Skin of body (tissue), 2 donors: ENCODE data around the gene C19orf81. TPM values are rescaled to one million over a fixed set of nuclear protein-coding genes. Genes with fewer than 3 reads are reported as not detected.

Experiments used
- DNase-seq: peaks from one replicate; lab custom pipeline; 2025; lab: John Stamatoyannopoulos, UW
- total RNA-seq: library from RNA; depleted of rRNA; stranded (reverse); fragments of >200 nt; gene quantifications from one replicate; pipeline ENCODE4 v1.2.3, GENCODE V29; 2014

The C19orf81 gene
- total RNA-seq, 1 donor from 2014 or later, result not detected

DNA sequence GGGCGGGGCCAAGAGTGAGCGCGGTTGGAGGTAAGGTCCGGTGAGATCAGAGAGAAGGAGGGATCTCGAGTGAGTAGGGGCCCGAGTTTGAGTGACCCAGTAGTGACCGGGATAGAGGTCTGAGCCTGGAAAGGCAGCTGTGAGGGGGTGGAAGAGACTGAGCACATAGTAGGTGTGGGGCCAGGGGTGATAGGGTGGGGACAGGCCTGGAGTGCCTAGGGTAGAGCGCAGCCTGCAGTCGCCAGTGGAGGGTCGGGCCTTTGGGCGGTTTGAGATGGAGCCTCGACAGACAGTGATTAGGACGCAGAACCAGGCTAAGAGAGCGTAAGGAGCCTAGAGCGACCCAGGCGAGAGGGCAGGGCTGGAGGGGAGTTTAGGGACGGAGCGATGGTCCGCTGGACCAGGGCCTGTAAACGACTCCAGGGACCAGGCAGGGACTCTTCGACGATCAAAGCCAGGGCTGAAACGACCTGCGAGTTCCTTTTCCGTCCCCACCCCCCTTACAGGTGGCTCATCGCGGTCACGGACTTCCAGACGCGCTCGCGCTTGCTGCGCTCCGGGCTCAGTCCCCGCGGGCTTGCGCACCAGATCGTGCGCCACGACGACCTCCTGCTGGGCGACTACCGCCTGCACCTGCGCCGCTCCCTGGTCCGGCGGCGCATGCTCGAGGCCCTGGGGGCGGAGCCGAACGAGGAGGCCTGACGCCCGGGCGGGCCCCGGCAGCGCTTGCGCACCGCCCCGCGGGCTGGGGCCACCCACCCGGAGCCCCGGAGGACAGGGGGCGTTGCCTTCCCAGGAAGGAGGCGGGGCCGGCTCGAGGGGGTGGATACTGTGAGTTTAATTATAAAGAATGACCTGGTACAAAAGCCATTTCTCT is 9.4 kb downstream of the C19orf81 start:
- DNase-seq, result peak; percentile 16

DNA sequence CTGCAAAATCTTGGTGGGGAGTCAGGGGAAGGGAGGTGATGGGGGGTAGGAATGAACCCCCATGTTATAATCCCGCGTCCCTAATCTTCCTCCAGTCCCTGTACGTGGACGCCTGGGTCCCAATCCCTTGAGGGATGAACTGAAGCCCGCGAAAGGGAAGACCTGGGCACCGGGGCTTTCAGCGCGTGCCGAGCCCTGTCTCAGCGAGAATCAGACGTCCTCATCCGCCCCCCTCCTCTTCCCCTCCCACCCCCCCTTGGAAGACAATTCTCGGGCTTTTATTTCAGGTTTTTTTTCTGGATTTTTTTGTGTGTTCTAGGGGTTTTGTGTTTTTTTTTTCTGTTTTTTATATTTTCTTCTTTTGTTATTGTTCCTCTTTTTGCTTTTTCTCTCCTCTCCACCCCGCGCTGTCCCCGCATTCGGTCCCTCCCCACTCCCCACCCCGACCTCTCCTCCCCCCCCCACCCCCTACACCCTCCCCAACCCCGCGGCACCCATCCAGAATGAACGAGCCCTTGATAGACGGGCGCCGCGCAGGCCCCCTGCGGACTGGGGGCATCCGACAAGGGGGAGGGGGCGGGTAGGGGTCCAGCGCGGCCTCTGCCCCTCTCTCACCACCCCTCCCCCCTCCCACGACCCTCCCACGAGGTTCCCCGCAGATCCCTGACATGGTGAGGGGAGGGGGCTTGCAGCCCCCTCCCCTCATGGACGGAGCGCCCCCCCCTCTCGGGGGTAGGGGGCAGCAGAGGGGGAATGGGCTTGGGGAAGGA is 10.3 kb downstream of the C19orf81 start:
- DNase-seq, result no peak

DNA sequence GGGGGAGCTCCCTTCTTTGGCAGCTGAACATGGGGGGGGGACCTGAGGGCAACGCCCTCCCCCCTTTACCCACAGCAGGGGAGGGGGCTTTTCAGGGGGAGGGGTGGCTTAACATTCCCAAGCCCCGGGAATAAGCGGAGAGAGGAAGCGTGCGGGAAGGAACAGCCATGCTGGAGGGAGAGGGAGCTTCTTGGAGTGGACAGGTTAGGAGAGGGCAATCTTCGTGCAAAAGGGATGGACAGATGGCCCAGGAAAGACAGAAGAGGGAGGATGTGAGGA is 10.8 kb downstream of the C19orf81 start:
- DNase-seq, result no peak

DNA sequence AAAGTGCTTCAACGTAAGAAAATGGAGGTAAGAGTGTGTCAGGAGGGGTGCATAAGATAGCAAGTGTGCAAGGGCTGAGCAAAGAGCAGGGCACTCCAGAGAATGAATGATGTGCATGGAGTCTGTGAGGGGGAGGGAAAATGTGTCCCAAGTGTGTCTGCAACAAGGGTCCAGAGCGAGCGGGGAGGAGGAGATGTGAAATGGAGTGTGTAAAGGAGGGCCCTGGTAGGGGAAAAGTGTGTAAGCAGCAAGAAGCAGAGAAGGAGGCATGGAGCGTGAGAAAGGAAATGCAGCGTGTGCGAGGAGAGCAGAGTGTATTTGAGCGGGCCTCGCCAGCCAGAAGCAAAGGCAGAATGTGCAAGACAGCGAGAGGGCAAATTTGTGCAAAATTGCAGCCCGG is 11.8 kb downstream of the C19orf81 start:
- no peak for DNase-seq

DNA sequence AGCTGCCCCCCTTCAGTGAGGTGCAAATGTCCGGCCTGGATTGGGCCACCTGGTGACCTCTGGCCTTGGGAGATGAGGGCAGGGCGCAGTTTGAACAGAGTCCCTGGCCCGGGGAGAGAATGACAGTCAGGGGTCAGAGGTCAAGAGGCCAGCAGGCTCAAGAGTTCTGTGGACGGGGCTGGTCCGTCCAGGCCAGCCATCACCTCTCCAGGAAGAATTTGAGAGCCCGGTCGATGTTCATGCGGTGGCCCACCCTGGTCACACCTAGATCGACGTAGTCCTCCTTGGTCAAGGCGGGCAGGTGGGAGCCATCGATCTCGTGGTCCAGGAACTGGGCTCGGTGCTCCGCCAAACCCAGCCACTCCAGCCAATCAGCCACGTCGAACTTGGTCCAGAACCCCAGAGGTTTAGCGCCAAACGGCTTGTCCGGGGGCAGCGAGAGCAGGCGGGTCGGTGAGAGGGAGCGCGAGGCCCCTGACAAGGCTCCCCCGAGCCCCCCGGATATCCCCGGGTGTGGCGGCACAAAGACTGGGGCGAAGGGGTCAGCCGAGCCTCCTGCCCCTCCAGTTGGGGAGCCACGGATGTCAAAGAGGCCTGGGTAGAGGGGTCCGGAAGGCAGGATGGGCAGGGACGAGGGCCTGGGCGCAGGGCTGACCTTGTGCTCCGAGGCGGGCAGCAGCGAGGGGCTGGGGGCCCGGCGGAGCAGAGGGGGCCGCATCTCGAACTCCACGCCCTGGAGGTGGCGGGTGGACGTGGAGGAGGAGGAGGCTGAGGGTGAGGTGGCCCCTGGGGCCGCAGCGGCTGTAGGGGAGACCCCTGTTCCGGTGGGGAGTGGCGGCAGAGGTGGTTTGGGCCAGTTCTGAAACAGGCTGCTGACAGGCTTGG is 12.8 kb downstream of the C19orf81 start:
- no peak for DNase-seq

DNA sequence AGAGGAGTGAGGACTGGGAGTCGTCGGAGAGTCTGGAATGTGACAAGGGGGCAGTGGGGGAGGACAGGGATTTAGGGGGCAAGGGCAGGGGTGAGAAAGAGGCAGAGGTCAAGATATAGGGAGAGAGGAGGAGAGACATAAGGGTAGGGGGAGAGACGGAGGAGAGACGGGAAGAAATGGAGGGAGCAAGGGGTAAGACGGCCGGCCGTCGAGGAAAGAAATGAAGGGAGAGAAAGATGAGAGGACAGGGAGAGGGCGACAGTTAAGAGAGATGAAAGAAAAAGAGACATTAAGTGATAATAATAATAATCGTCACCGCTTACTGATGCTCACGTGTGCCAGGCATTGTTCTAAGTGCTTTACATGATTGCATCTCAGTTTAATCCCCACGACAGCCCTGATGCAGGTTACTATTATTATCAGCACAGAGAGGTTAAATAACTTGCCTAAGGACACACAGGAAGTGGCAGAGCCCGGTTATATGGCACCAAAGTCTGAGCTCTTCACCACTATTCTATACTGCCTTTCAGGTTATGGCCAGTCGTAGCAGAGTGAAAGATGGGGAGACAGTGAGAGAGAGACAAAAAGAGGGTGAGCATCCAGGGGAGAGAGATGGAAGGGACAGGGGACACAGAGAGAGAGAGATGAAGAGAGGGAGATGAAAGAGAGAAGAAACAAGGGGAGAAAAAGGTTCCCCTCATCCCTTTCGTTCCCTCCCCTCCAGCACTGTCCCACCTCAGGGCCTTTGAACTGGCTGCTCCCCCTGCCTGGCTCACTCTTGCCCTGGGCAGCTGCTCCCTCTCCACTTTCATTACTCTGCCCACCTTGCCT is 13.6 kb downstream of the C19orf81 start:
- DNase-seq, result no peak

DNA sequence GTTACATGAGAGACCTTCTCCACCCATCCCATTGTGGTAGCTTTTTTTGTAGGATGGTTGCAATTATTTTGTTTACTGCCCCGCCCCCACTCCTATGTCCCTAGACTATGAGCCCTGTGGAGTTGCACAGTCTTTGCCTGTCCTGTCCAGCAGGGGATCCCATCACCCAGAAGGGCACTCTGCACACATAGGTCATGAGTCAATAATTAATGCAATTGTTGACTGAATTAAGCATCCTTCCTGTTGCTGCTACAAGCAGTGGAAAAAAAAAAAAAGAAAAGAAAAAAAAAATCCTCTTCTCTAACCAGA is 14.2 kb downstream of the C19orf81 start:
- no peak for DNase-seq

DNA sequence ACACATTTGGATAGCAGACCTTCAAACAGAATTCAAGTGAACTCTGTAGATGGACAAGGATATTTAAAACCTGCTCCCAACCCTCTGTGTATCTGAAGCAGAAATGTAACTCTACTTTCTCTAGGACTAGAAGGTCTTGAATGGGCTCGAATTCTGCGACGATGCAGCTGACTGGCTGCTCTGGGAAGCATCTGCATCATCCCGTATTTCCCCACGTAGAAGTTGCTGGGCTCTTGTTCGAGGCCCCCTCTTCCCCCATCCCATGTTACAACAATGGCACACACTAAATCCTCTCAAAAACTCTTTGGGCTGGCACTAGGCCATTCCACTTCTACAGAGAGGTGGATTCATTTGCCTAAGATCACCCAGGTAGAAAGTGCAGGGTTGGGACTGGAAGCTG is 15.0 kb downstream of the C19orf81 start:
- no peak for DNase-seq

DNA sequence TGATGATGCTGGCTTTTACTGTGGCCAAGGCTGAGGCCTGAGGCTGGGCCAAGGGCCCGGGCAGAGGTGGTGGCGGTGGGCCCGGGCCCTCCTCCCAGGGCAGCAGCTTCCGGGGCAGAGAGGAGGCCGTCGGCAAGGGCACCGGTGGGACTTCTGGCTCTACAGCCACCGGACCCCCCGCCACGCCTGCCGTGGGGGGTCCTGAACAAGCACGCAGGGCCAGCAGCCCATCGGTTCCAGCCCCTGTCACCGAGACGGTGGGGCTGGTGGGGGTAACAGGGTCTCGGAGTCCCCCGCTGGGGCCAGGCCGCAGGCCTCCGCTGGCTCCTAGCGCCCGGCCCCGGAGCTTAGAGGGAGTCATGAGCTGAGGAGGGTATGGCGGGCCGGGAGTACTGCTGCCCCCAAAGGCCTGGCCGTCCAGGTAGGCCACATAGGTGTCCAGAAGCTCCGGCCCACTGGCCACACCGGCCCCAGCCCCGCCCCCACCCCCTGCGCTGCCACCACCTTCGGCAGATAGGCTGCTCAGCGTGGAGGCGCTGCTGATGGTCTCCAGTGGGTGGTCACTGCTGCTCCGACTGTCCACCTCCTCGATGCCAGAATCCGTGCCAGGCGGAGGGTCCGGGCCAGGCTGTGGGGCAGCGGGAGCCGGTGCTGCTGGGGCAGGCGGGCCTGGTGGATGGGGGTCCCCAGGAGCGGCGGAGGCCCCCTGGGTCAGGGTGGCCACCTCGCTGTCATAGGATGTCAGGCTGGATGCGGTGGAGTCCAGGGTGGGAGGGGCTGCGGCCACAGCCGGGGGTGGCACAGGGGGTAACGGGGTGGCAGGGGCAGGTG is 17.3 kb downstream of the C19orf81 start:
- DNase-seq, result no peak

DNA sequence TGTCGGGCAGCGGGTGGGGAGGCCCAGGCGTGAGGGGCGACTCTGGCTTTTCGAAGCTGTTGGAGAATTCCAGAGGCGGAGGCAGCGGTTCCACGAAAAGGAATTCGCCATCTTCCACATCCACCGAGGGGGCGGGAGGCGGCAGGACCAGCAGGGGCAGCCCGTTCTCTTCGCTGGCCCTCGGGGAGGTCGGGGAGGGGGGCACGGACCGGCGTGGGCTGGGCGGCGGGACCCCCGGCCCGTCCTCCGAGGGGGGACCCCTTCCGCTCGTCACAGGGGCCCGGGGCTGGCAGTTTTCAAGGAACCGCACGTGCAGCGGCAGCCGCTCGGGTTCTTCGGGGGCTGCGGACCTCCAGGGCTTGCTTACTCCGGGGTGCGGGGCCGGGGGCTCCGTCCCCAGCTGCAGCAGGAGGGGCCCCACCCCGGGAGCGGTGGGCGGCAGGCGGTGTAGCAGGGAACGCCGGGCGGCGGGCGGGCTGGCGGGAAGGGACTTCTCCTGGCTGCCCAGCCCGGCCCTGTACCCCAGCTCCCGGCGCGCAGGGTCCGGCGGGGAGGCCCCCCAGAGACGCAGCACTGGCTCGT is 18.0 kb downstream of the C19orf81 start:
- no peak for DNase-seq

DNA sequence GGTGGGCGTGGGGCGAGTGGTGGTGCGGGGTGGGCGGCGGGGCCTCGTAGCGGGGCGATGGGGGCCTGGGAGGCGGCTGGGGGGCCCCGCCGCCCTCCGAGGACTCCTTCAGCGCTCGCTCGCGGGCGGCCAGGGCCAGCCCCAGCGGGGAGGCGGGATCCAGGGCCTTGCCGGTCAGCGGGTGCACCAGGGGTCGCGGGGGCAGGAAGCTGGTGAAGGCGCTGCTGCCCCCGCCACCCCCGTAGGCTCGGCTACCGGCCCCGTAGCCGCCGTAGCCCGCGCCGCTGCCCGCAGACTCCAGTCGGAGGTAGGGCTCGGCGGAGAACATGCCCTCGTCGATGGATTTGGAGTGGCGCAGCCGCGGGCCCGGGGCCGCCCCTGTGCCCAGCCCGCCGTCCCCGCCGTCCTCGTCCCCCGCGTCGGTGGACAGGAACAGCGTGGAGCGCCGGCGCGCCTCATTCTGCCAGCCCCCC is 18.6 kb downstream of the C19orf81 start:
- no peak for DNase-seq

DNA sequence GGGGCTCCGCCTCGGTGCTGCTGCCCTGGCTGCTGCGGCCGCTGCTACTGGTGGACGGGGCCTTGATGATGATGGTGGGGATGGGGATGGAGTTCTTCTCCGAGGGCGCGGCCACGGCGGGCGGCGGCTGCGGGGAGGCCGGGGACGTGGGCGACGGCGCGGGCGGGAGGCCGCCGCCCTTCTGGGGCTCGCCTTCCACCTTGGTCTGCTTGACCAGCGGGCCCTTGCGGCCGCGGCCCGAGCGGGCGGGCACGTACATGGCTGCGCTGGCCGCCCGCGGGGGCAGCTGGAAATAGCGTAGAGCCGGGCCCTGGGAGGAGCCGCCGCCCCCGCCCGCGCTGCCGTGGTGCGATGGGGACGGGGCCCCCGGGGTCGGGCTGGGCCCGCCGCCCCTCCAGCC is 19.2 kb downstream of the C19orf81 start:
- DNase-seq, result no peak

DNA sequence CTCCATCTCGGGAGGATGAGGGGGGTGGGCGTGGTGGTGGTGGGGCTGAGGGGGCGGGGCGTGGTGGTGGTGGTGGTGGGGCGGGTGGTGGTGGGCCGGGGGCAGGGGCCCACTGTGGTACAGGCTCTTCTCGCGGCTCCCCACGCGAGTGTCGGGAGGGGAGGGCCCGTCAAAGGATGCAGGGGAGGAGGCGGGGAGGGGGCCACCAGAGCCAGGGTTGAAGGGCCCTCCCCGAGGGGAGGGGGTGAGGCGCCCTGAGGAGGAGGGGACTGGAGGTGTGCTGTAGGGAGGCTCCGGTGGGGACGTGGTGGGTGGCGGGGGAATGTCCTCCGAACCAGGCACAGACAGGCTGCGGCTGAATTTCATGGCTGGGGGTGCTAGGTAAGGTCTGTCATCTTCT is 19.6 kb downstream of the C19orf81 start:
- no peak for DNase-seq

DNA sequence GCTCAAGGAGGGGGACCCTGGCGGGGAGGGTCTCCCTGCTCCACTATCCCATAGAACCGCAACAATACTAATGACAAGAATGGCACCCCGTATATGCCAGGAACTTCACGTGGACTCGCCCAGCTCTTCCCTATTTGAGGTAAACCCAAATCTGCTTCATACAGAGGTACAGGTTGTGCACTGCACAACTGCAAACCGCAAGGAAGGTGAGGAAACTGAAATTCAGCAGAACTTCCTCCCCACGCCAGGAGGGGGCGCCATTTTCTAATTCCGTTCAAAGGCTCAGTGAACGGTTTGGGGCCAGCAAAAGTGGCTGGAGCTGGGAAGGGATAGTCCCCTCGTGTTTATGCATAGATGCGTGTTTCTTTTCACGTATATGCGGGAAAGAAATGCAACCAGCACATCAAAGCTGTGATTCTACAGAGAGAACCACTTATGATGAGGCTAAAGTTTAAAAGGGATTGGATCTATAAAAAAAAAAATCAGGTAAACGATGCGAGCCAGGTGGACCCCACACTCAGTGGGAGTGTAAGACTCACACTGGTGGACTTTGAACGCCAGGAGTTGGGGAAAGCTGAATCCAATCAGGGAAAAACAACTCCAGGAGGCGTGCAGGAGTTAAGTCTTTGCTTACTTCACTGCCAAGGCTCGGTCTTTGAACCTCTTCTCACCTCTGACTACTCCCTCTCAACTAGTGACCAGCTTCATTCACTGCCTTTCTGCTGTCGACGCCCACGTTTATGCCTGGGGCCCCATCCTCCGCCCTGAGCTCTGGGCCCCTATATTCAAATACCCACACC is 20.3 kb downstream of the C19orf81 start:
- no peak for DNase-seq

DNA sequence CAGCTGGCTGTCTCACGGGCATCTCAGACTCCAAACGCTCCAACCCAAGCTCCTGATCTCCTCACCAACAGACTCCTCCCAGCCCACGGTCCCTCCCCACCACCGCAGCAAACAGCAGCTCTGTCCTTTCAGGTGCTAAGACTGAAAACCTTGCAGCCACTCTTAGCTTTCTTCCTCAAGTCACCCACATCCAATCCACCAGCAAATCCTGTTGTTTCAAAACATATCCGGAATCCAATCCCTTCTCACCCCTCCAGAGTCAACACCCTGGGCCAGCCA is 20.8 kb downstream of the C19orf81 start:
- no peak for DNase-seq

DNA sequence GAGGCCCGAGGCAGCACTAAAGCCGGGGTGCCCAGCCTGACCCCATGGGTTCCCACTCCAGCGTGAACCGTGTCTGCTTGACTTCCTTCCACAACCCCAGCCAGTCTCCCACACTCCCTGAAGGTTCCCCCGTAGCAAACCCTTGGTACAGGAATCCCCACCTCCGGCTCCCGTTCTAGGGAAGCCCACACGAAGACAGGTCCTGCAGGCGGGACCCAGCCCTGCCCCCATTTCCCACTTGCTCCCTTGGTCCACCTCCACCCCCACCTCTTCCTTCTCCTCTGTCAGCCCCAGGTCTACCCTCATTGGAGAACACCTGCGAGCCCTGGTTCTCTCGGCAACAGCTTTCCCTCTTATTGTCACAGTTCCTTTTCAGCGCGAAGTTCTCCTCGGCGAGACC is 23.9 kb downstream of the C19orf81 start:
- no peak for DNase-seq

DNA sequence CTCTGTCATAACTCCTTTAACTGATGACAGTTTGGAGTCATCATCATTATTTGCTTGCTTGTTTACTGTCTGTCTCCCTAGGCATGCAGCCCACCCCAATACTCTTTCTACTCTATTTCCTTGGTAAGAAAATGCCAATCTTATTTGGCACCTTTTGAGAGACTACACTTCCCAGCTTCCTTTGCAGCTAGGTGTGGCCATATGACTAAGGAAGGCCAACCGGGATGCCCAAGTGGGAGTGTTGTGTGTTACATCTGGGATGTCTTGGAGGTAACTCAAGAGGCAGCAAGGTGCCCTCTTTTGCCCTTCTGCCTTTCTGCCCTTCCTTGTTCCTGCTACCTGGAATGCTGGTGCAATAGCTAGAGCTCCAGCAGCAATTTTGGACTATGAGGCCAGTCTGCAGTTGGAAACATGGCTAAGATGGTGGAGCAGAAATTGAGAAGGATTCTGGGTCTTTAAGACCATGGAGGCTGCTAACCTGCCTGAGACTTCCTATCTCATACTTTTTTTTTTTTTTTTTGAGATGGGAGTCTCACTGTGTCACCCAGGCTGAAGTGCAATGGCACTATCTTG is 27.5 kb downstream of the C19orf81 start:
- no peak for DNase-seq

DNA sequence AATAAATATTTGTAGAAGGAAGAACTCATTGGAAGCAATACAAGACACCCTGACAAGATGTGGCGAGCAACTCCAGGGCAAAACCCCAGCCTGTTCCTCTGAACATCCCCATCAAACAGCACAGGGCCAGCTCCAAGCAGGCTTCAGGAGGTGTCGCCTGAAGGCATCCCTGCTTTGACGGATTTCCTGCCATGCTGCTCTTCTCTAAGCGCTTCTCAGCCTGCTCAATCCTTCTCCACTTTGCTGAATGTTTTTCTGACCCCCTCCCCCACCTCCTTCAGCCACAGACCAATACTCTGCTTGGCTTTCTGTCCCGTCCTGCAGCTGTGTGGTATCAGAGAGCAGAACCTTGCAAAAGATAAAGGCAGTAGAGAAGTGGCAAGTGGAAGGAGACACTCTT is 28.4 kb downstream of the C19orf81 start:
- no peak for DNase-seq

DNA sequence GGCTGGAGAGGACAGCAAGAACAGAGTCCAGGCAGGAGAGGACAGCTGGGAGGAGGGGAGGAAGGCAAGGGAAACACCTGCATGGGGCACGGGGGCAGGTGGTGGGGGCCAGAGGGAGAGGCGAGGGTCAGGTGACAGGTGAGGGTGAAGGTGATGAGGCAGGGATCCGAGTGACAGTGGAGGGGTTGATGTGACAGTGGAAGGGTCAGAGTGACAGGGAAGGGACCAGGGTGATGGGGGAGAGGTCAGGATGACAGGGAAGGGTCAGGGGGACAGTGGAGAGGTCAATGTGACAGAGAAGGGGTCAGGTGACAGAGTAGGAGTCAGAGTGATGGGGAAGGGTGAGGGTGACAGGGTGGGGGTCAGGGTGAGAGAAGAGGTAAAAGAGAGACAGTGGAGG is 29.1 kb downstream of the C19orf81 start:
- DNase-seq, result no peak
